ENCODE results near the gene PARD6B.

Gene PARD6B

GRCh38 chr20:50794846-50795634 is 63.7 kb downstream of the PARD6B start, which contains the start of gene BCAS4:
TSS of gene BCAS4 (plus strand) at chr20:50795061. CDS start at chr20:50795084, 23 bp downstream.
- no peaks in the 10 kb centered on the region for H3K27me3 ChIP-seq (ENCODE audit: insufficient read depth, low read length, poor library complexity, severe bottlenecking)
- TF ChIP-seq CTCF (conservative IDR thresholded peaks at IDR 0.05; ENCODE audit: low read length) (peak; percentile 68), EZH2phosphoT487 (IDR thresholded peaks at IDR 0.05; ENCODE audit: borderline replicate concordance) (no peak)
- H3F3A ChIP-seq (ENCODE audit: low read depth): no peaks in the 10 kb centered on the region
- peak within 1 kb of the TSS; percentile 75 for H2AFZ ChIP-seq (ENCODE audit: low read length)
- peak within 1 kb of the TSS; percentile 72 for H3K9ac ChIP-seq (ENCODE audit: low read depth, low read length, poor library complexity, severe bottlenecking)
- no peaks in the 10 kb centered on the region for H3K79me2 ChIP-seq (ENCODE audit: insufficient read depth, low read length)
- H3K4me1 ChIP-seq (ENCODE audit: insufficient read depth, low read length, poor library complexity, severe bottlenecking): peaks cover 8% of the 10 kb centered on the region
- H3K36me3 ChIP-seq (ENCODE audit: insufficient read depth, low read length): no peaks in the 10 kb centered on the region
- H3K9me2 ChIP-seq (replicated peaks; ENCODE audit: low read depth, low read length): no peaks in the 10 kb centered on the region
- peak within 1 kb of the TSS; percentile 98 for H3K4me3 ChIP-seq (ENCODE audit: low read length, poor library complexity, severe bottlenecking)
- no peaks in the 10 kb centered on the region for H4K20me1 ChIP-seq (ENCODE audit: insufficient read depth, low read length, poor library complexity, severe bottlenecking)
- peak within 1 kb of the TSS; percentile 65 for H3K4me2 ChIP-seq (ENCODE audit: low read depth, low read length, poor library complexity, severe bottlenecking)
- no peaks in the 10 kb centered on the region for H3K9me3 ChIP-seq (ENCODE audit: insufficient read depth, low read depth, low read length)

- Histone ChIP-seq H3K4me3 (ENCODE audit: low read length, poor library complexity, severe bottlenecking) (no peak overlapping the region), H3K4me2 (ENCODE audit: low read depth, low read length, poor library complexity, severe bottlenecking) (no peak overlapping the region), H2AFZ (ENCODE audit: low read length) (no peak overlapping the region), H3K4me1 (ENCODE audit: insufficient read depth, low read length, poor library complexity, severe bottlenecking) (peaks cover 5% of the 10 kb centered on the region), H3K36me3 (ENCODE audit: insufficient read depth, low read length) (no peaks in the 10 kb centered on the region), H3K9me2 (replicated peaks; ENCODE audit: low read depth, low read length) (no peaks in the 10 kb centered on the region), H3F3A (ENCODE audit: low read depth) (no peaks in the 10 kb centered on the region), H3K9ac (ENCODE audit: low read depth, low read length, poor library complexity, severe bottlenecking) (no peak overlapping the region), H3K79me2 (ENCODE audit: insufficient read depth, low read length) (no peaks in the 10 kb centered on the region), H3K27me3 (ENCODE audit: insufficient read depth, low read length, poor library complexity, severe bottlenecking) (no peaks in the 10 kb centered on the region), H4K20me1 (ENCODE audit: insufficient read depth, low read length, poor library complexity, severe bottlenecking) (no peaks in the 10 kb centered on the region), H3K9me3 (ENCODE audit: insufficient read depth, low read depth, low read length) (no peaks in the 10 kb centered on the region)
- TF ChIP-seq EZH2phosphoT487 (IDR thresholded peaks at IDR 0.05; ENCODE audit: borderline replicate concordance) (no peak), CTCF (conservative IDR thresholded peaks at IDR 0.05; ENCODE audit: low read length) (no peak)
These were observed 65.8 kb downstream of the PARD6B start for GRCh38 chr20:50797142-50797541.

- H3K36me3 ChIP-seq (ENCODE audit: insufficient read depth, low read length): no peaks in the 10 kb centered on the region
These were observed 67.3 kb downstream of the PARD6B start for GRCh38 chr20:50798650-50799049.

More at GRCh38 chr20:50798650-50799049, 67.3 kb downstream of the PARD6B start:
- Histone ChIP-seq H3K9me3 (ENCODE audit: insufficient read depth, low read depth, low read length) (no peaks in the 10 kb centered on the region), H2AFZ (ENCODE audit: low read length) (no peak overlapping the region), H3K9ac (ENCODE audit: low read depth, low read length, poor library complexity, severe bottlenecking) (no peak overlapping the region), H3K27me3 (ENCODE audit: insufficient read depth, low read length, poor library complexity, severe bottlenecking) (no peaks in the 10 kb centered on the region), H3K79me2 (ENCODE audit: insufficient read depth, low read length) (no peaks in the 10 kb centered on the region), H3K4me3 (ENCODE audit: low read length, poor library complexity, severe bottlenecking) (no peak overlapping the region), H3F3A (ENCODE audit: low read depth) (no peaks in the 10 kb centered on the region; the same call in 1 of the 2 replicates), H3K4me1 (ENCODE audit: insufficient read depth, low read length, poor library complexity, severe bottlenecking) (peaks cover 5% of the 10 kb centered on the region), H3K4me2 (ENCODE audit: low read depth, low read length, poor library complexity, severe bottlenecking) (no peak overlapping the region), H4K20me1 (ENCODE audit: insufficient read depth, low read length, poor library complexity, severe bottlenecking) (no peaks in the 10 kb centered on the region), H3K9me2 (replicated peaks; ENCODE audit: low read depth, low read length) (no peaks in the 10 kb centered on the region)
- no peak for TF ChIP-seq EZH2phosphoT487 (IDR thresholded peaks at IDR 0.05; ENCODE audit: borderline replicate concordance)
- TF ChIP-seq CTCF (conservative IDR thresholded peaks at IDR 0.05; ENCODE audit: low read length): no peak

Data from Loucy (cell line).